ENCODE measurements around the gene ADIG. TPM values are rescaled to one million over a fixed set of nuclear protein-coding genes. Genes with fewer than 3 reads are reported as not detected.

ADIG gene
- polyA plus RNA-seq, 4 donors: not detected

DNA sequence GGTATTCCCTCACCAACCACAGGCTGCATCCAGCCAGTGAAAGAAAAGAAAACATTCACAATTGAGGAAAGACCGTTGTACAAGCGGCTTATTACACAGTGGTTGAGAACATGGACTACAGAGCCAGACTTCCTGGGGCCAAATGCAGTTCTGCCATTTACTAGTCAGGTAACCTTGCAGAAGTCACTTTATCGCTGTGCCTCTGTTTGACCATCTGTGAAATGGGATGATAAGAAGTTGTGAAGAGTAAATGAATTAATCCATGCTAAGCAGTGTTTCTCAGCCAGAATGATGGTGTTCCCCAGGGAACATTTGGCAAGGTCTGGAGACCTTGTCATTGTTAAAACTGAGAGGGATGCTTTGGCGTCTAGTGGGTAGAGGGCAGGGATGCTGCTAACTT lies 35.5 kb downstream of the ADIG start:
- Histone ChIP-seq H3K27ac (ENCODE audit: low read depth in 1 of 3, low read length in 2 of 3) (no peak overlapping the region), H3K4me3 (ENCODE audit: low read depth in 1 of 3, low read length in 3 of 3) (no peak overlapping the region), H3K36me3 (ENCODE audit: control insufficient read depth in 3 of 3, insufficient read depth in 2 of 3, low read depth in 1 of 3, low read length in 3 of 3) (no peaks in the 10 kb centered on the region), H3K9me3 (ENCODE audit: control insufficient read depth in 2 of 2, insufficient read depth in 1 of 2, low read depth in 1 of 2, low read length in 1 of 2) (no peaks in the 10 kb centered on the region), H3K27me3 (ENCODE audit: control insufficient read depth in 3 of 3, insufficient read depth in 3 of 3, low read length in 3 of 3) (peaks cover 0 to 5% (median 2%) of the 10 kb centered on the region in 3 donors), H3K4me1 (ENCODE audit: control insufficient read depth in 3 of 3, insufficient read depth in 2 of 3, low read depth in 1 of 3, low read length in 2 of 3) (no peaks in the 10 kb centered on the region)
- 81 to 89% (median 83%) methylated on average over 4 of the region's 4 CpGs for WGBS, 3 donors
- FAIRE-seq (no peak), DNase-seq (no peak)

DNA sequence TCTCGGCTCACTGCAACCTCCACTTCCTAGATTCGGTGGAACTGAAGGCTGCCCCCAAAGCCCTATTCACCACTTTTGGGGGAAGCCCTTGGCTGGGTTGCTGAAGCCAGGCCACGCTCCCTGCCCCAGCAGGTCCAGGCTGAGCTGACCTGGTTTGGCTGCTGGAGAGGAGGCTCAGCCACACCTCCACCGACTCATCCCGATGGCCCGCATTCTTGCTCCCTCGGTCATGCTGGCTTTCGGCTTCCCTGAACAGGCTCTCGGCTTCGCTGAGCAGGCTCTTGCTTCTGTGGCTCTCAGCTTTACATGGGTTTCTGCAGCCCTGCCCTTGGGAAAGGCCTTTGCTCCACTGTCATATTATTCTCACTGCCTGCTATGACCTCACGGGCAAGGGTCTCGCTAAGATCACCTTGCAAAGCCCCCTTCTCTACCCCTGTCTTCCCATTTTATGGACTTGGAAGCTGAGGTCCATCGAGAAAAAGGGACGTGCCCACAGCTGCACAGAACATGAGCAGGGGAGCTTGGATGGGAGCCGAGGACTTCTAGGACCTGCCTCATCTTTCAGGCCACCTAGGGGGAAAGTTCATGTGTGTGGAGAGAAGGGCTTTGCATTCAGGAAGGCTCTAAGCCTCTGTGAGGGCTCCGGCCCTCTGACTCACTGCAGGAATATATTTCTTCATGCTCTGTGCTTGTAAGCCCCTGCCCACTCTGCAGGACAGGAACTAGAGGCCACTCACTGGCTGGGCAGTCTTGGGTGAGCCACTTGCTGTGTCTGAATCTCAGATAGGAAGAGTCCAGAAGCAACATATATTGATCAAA lies 36.2 kb downstream of the ADIG start:
- DNase-seq (no peak), FAIRE-seq (no peak)
- Histone ChIP-seq H3K4me3 (ENCODE audit: low read depth in 1 of 3, low read length in 3 of 3) (no peak overlapping the region), H3K27me3 (ENCODE audit: control insufficient read depth in 3 of 3, insufficient read depth in 3 of 3, low read length in 3 of 3) (peaks cover 0 to 5% (median 2%) of the 10 kb centered on the region in 3 donors), H3K36me3 (ENCODE audit: control insufficient read depth in 3 of 3, insufficient read depth in 2 of 3, low read depth in 1 of 3, low read length in 3 of 3) (no peaks in the 10 kb centered on the region), H3K4me1 (ENCODE audit: control insufficient read depth in 3 of 3, insufficient read depth in 2 of 3, low read depth in 1 of 3, low read length in 2 of 3) (no peaks in the 10 kb centered on the region), H3K9me3 (ENCODE audit: control insufficient read depth in 2 of 2, insufficient read depth in 1 of 2, low read depth in 1 of 2, low read length in 1 of 2) (no peaks in the 10 kb centered on the region), H3K27ac (ENCODE audit: low read depth in 1 of 3, low read length in 2 of 3) (no peak overlapping the region)
- WGBS, 3 donors: 69 to 71% (median 70%) methylated on average over 16 of the region's 16 CpGs

DNA sequence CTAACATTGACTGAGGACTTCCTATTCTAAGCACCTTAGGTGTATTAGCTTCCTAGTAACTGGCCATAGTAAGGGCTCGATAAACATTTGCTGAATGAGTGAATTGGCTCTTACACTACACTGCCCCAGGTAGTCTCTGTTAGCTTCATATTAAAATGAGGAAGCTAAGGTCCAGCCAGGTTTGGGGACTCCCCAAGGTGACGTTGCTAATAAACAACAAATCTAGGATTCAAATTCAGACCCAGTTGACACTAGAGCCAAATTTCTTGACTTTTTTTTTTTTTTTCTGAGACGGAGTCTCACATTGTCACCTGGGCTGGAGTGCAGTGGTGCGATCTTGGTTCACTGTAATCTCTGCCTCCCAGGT lies 36.8 kb downstream of the ADIG start:
- no peak overlapping the region for H3K4me3 ChIP-seq (ENCODE audit: low read depth in 1 of 3, low read length in 3 of 3)

DNA sequence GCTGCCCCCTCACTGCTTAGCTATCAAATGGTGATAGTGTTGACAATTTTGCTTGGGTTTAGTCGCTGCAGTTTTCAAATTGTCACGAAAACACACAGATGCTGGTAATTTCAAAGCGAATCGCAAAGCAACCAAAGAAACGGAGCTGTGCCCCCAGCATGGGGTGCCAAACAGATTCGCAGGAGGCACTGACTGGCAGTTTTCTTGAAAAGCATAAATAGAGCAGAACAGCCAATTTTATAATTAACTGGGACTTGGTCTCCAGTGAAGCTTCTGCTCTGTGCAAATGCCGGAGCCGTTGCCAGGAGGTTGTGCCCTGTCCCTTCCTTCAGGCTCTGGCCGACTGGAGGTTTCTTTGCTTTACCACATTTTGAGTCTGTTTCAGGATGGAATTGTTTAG lies 39.4 kb downstream of the ADIG start:
- H3K9me3 ChIP-seq (ENCODE audit: control insufficient read depth in 2 of 2, insufficient read depth in 1 of 2, low read depth in 1 of 2, low read length in 1 of 2): peaks cover 0 to 2% of the 10 kb centered on the region in 2 donors
- no peak overlapping the region for H3K4me3 ChIP-seq (ENCODE audit: low read depth in 1 of 3, low read length in 3 of 3)
- FAIRE-seq (no peak), DNase-seq (no peak)
- peaks cover 0 to 5% (median 2%) of the 10 kb centered on the region in 3 donors for H3K27me3 ChIP-seq (ENCODE audit: control insufficient read depth in 3 of 3, insufficient read depth in 3 of 3, low read length in 3 of 3)
- WGBS, 3 donors: 62 to 69% (median 67%) methylated on average over 9 of the region's 9 CpGs
- no peak overlapping the region for H3K27ac ChIP-seq (ENCODE audit: low read depth in 1 of 3, low read length in 2 of 3)
- no peaks in the 10 kb centered on the region for H3K4me1 ChIP-seq (ENCODE audit: control insufficient read depth in 3 of 3, insufficient read depth in 2 of 3, low read depth in 1 of 3, low read length in 2 of 3)
- no peaks in the 10 kb centered on the region for H3K36me3 ChIP-seq (ENCODE audit: control insufficient read depth in 3 of 3, insufficient read depth in 2 of 3, low read depth in 1 of 3, low read length in 3 of 3)

More for the DNA sequence above, 36.8 kb downstream of the ADIG start:
- Histone ChIP-seq H3K4me1 (ENCODE audit: control insufficient read depth in 3 of 3, insufficient read depth in 2 of 3, low read depth in 1 of 3, low read length in 2 of 3) (no peaks in the 10 kb centered on the region), H3K27me3 (ENCODE audit: control insufficient read depth in 3 of 3, insufficient read depth in 3 of 3, low read length in 3 of 3) (peaks cover 0 to 5% (median 2%) of the 10 kb centered on the region in 3 donors), H3K9me3 (ENCODE audit: control insufficient read depth in 2 of 2, insufficient read depth in 1 of 2, low read depth in 1 of 2, low read length in 1 of 2) (no peaks in the 10 kb centered on the region), H3K36me3 (ENCODE audit: control insufficient read depth in 3 of 3, insufficient read depth in 2 of 3, low read depth in 1 of 3, low read length in 3 of 3) (no peaks in the 10 kb centered on the region), H3K27ac (ENCODE audit: low read depth in 1 of 3, low read length in 2 of 3) (no peak overlapping the region)
- 82 to 85% (median 84%) methylated on average over 4 of the region's 4 CpGs for WGBS, 3 donors
- FAIRE-seq (no peak), DNase-seq (no peak)

DNA sequence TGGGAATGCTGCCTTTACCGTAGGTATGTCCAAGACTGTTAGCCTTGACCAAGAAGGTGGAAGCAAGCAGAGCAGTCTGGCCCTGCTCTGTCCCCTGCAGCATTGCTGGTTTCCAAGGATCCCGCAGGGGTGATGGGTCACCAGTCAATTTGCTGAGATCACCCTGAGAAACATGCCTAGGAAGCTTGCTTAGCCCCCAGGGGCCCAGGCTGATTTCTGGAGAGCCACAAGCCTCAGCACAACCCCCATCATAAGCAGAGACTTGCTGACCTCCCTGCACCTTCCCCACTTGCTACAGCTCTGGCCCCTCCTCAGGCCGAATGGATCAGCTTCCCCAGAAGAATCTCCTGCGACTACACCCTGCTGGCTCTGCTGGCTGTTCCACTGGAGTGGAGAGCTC lies 42.1 kb downstream of the ADIG start:
- H3K4me1 ChIP-seq (ENCODE audit: control insufficient read depth in 3 of 3, insufficient read depth in 2 of 3, low read depth in 1 of 3, low read length in 2 of 3): no peaks in the 10 kb centered on the region
- H3K27me3 ChIP-seq (ENCODE audit: control insufficient read depth in 3 of 3, insufficient read depth in 3 of 3, low read length in 3 of 3): peaks cover 0 to 2% (median 0%) of the 10 kb centered on the region in 3 donors
- 67 to 81% (median 70%) methylated on average over 4 of the region's 4 CpGs for WGBS, 3 donors
- H3K27ac ChIP-seq (ENCODE audit: low read depth in 1 of 3, low read length in 2 of 3): no peak overlapping the region
- FAIRE-seq: no peak
- H3K4me3 ChIP-seq (ENCODE audit: low read depth in 1 of 3, low read length in 3 of 3): no peak overlapping the region
- no peaks in the 10 kb centered on the region for H3K36me3 ChIP-seq (ENCODE audit: control insufficient read depth in 3 of 3, insufficient read depth in 2 of 3, low read depth in 1 of 3, low read length in 3 of 3)
- peaks cover 0 to 2% of the 10 kb centered on the region in 2 donors for H3K9me3 ChIP-seq (ENCODE audit: control insufficient read depth in 2 of 2, insufficient read depth in 1 of 2, low read depth in 1 of 2, low read length in 1 of 2)
- no peak for DNase-seq

DNA sequence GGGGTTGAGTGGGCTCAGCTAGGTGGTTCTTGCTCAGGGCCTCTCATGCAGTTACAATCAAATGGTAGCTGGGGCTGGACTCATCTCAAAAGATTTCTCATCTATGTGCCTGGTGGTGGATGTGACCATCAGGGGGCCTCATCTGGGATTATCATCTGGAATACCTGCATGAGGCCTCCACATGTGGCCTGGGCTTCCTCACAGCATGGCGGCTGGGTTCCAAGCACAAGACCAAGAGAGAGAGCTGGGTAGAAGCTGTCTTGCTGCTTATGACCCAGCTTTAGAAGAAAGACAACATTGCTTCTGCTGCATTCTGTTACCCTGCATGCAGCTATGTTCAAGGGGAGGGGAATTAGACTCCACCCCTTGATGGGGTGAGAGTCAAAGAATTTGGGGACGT lies 43.1 kb downstream of the ADIG start:
- H3K36me3 ChIP-seq (ENCODE audit: control insufficient read depth in 3 of 3, insufficient read depth in 2 of 3, low read depth in 1 of 3, low read length in 3 of 3): no peaks in the 10 kb centered on the region
- DNase-seq (no peak), FAIRE-seq (no peak)
- WGBS, 3 donors: 62 to 79% (median 65%) methylated on average over 2 of the region's 2 CpGs
- H3K4me1 ChIP-seq (ENCODE audit: control insufficient read depth in 3 of 3, insufficient read depth in 2 of 3, low read depth in 1 of 3, low read length in 2 of 3): no peaks in the 10 kb centered on the region
- H3K27me3 ChIP-seq (ENCODE audit: control insufficient read depth in 3 of 3, insufficient read depth in 3 of 3, low read length in 3 of 3): no peaks in the 10 kb centered on the region
- H3K27ac ChIP-seq (ENCODE audit: low read depth in 1 of 3, low read length in 2 of 3): no peak overlapping the region
- no peak overlapping the region for H3K4me3 ChIP-seq (ENCODE audit: low read depth in 1 of 3, low read length in 3 of 3)
- peaks cover 0 to 2% of the 10 kb centered on the region in 2 donors for H3K9me3 ChIP-seq (ENCODE audit: control insufficient read depth in 2 of 2, insufficient read depth in 1 of 2, low read depth in 1 of 2, low read length in 1 of 2)

DNA sequence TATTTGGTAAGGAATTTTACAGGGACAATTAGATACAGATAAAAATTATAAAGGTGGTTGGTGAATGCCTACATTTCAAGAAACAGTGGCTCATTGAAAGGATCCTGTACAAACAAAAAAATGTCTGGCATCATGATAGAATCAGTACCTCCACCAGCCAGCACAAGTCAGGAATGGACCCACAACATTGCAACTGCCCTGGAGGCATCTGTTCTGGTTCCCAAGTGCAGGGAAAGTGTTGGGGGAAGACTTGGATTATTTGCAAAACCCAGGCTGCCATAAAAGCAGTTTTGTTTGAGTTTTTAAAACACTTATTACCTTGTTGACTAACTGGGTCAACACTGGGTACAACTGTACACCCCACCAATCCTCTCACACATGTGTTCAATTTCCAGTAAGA lies 44.9 kb downstream of the ADIG start:
- DNase-seq: no peak
- H3K4me3 ChIP-seq (ENCODE audit: low read depth in 1 of 3, low read length in 3 of 3): no peak overlapping the region
- H3K4me1 ChIP-seq (ENCODE audit: control insufficient read depth in 3 of 3, insufficient read depth in 2 of 3, low read depth in 1 of 3, low read length in 2 of 3): no peaks in the 10 kb centered on the region
- no peak overlapping the region for H3K27ac ChIP-seq (ENCODE audit: low read depth in 1 of 3, low read length in 2 of 3)
- no peak for FAIRE-seq
- H3K27me3 ChIP-seq (ENCODE audit: control insufficient read depth in 3 of 3, insufficient read depth in 3 of 3, low read length in 3 of 3): no peaks in the 10 kb centered on the region
- no peaks in the 10 kb centered on the region for H3K36me3 ChIP-seq (ENCODE audit: control insufficient read depth in 3 of 3, insufficient read depth in 2 of 3, low read depth in 1 of 3, low read length in 3 of 3)
- peaks cover 0 to 2% of the 10 kb centered on the region in 2 donors for H3K9me3 ChIP-seq (ENCODE audit: control insufficient read depth in 2 of 2, insufficient read depth in 1 of 2, low read depth in 1 of 2, low read length in 1 of 2)

DNA sequence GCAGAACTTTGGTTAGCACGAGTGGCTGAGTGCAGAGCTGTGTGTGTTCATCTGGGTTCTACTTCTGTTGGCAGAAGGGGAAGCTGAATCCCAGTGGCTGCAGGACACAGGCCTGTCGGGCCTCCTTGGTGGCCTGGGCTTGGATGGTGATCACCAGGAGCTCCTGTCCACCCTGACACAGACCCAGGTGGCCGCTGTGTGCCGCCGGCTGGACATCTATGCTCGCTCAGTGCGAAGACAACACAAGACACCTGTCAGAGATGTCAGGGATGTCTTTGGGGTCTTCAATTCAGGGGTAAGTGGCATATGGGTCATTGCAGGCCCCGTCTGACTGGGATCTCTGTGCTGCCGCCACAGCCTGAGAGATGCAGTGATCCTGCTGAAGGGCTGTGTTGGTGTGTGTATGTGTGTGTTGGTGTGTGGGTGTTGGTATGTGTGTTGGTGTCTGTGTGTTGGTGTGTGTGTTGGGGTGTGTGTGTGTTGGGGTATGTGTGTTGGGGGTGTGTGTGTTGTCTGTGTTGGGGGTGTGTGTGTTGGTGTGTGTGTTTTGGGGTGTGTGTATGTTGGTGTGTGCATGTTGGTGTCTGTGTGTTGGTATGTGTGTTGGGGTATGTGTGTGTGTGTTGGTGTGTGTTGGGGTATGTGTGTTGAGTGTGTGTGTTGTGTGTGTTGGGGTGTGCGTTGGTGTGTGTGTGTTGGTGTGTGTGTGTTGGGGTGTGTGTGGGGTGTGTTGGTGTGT lies 46.1 kb downstream of the ADIG start:
- Histone ChIP-seq H3K27me3 (ENCODE audit: control insufficient read depth in 3 of 3, insufficient read depth in 3 of 3, low read length in 3 of 3) (no peaks in the 10 kb centered on the region), H3K27ac (ENCODE audit: low read depth in 1 of 3, low read length in 2 of 3) (no peak overlapping the region), H3K4me3 (ENCODE audit: low read depth in 1 of 3, low read length in 3 of 3) (no peak overlapping the region), H3K36me3 (ENCODE audit: control insufficient read depth in 3 of 3, insufficient read depth in 2 of 3, low read depth in 1 of 3, low read length in 3 of 3) (no peaks in the 10 kb centered on the region), H3K9me3 (ENCODE audit: control insufficient read depth in 2 of 2, insufficient read depth in 1 of 2, low read depth in 1 of 2, low read length in 1 of 2) (peaks cover 0 to 2% of the 10 kb centered on the region in 2 donors), H3K4me1 (ENCODE audit: control insufficient read depth in 3 of 3, insufficient read depth in 2 of 3, low read depth in 1 of 3, low read length in 2 of 3) (no peaks in the 10 kb centered on the region)
- 86 to 90% (median 88%) methylated on average over 10 of the region's 10 CpGs for WGBS, 3 donors
- DNase-seq (no peak), FAIRE-seq (no peak)
